T-helper 9 cell (primary cell): ENCODE measurements around the gene TTC24.
"Not testable (repeated sequence)": the region's sequence is repeated elsewhere in the genome, so short reads cannot be mapped to it uniquely, and the experiment has no call there.

ENCODE experiments used
- DNase-seq: peaks from one replicate; pipeline ENCODE4 v3.0.0-alpha.2; 2020
- total RNA-seq, 2 donors: gene quantifications; one replicate each; lab custom pipeline; 2026; lab: John Stamatoyannopoulos, UW

TTC24 gene
- total RNA-seq: 0.21 to 0.72 reads per million in 2 donors

DNA sequence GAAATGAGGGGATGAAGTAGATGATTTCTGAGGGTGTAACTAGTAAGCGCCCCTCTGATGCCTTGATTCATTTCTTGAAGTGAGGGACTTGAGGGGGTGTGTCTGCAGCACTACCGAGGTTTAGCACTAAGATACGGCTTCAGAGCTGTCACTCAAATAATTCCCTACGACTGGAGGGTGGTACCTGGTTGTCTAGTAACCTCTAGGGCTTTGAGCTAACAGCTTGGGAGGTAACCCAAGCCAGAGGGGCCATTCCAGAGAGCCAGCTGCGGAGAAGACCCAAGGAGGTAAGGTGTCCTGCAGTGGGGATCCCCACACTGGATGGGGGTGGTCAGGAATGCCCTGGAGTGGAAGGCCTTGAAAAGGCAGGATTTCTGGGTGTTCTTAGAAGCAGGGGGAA is at the start of gene TTC24:
TSS of gene TTC24 (plus strand) at position 252 of the 400 bp plus-strand sequence. CDS start 1,642 bp downstream, outside the sequence.
- no peak for DNase-seq

DNA sequence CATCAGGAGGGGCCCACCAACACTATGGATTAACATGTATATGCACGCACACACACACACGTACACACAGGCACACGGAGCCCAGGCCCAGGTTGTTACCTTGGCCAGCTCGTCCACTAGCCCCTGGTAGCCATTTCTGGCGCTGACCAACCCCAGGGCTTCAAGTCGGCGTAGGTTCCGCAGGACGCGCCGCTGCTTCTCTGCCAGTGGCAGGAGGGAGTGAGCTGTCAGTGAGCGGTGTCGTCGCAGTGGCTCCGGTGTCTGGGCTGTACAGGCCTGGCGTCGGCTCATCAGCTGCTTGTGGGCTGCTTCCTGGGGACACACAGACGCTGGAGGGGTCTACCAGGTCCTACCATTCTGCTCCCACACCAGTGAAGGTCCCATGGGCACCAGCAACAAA is 49.5 kb upstream of the TTC24 start:
- DNase-seq: no peak

DNA sequence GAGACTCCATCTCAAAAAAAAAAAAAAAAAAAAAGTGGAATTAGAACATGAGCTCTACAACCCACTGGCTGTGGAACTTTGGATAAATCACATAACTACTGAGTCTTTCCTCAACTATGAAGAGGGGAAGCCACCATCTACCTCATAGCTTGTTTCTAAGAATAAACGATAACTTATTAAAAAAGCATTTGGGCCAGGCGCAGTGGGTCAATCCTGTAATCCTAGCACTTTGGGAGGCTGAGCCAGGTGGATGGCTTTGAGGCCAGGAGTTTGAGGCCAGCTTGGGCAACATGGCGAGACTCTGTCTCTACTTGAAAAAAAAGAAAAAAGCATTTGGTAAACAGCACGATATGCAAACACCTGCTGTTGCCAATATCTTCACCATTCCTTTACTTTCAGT is 47.1 kb upstream of the TTC24 start:
- DNase-seq: no peak

DNA sequence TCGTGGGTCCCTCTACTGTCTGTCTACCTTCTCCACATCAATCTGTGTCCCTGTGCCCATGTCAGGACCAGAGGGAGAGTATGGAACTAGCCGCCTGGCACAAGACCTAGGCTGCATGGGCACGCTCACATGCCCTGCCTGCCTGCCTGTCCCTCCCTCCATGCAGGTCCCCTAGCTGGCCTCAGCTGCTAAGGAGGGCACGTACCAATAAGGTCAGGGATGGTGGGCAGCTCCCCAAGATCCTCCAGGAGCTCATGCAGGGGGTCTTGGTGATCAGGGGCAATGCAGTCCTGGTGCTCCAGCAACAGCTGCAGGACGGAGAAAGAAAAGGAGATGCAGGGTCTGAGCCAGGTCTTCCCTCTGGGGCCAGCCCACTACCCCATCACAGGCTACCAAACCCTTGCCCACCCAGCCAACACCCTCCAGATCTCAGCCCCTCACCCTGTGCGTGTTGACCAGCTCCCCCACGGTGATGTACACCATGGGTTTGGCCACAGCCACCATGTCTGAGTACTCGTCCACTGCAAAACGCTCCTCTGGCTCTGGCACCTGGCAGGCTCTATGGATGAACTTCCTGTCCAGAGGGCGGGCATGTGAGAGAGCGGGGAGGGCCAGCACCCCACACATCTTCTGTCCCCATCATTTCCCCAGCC is 45.8 kb upstream of the TTC24 start:
- no peak for DNase-seq

DNA sequence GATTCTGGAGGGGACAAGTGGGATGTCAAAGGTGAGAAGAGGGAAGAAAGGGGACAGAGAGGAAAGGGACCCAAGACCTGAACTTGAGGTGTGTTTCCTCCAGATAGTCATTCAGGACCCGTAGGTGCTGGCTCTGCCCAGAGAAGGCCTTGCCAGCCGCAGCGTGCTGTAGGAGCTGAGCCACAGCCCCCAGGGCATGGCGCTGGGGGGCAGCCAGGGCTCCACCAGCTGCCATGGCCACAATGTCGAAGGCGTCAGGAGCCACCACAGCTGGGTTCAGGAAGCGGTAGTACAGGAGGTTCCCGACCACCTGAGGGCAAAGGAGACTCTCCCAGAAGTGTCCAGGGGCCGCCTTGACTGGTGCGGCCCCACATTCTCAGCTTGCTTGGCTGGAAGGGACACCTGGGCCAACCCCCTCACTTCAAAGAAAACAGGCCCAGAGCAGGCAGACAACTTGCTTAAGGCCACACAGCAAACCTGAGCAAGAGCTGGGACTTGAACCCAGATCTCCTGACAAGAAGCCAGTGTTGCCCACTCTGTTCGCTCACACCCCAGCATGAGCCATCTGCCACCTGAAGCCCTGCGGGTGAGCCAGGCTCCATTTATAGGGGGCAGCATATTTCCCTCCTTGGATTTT is 45.0 kb upstream of the TTC24 start:
- DNase-seq: no peak

DNA sequence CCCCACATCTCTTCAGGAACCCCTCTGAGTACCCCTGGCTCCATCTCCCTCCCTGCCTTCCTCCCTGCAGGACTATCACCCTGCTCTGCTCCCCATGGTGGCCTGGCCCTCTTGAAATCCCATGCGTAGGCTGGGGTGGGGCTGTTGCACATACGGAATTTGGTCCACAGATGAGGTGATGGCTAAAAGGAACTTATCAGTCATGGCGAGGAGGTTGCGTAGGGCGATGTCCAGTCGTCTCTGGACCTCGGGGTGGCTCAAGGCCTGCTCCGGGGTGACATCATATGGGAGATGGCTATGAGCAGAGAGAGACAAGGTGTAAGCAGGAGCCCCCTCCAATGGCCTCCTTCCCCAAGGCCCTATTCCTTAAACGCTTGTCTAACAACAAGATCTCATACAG is 42.5 kb upstream of the TTC24 start:
- DNase-seq: no peak

DNA sequence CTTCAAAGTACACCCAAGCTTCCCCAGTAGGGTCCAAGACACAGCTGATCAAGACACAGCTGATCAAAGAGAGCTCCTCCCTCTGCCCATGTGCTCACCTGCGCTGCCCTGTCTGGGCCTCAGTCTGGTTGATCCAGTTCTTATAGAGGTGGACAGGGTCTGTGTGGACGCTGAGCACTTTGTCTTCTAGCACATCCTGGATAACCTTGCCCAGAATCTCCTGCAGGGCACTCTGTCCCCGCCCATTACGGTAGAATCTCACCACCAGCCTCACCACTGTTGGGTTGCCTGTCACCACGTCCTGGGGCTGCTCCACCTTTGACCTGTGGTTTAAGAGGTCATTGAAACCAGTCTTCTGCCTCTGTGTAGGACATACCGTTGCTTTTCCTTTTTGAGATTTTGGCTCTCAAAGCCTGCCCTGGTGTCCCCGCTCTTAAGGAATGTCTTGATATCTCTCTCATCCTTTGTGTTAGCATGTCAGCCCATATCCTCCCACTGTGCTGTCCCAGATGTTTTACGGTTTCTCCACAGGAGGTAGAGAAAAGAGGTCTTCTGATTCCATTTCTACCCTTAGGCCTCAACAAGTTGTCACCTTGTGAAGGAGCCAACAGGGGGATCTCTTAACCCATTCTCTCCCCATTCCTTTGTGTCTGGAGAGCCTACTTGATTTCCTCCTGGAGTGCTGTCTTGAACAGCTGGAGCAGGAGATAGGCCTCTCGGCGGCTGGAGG is 40.6 kb upstream of the TTC24 start:
- no peak for DNase-seq

DNA sequence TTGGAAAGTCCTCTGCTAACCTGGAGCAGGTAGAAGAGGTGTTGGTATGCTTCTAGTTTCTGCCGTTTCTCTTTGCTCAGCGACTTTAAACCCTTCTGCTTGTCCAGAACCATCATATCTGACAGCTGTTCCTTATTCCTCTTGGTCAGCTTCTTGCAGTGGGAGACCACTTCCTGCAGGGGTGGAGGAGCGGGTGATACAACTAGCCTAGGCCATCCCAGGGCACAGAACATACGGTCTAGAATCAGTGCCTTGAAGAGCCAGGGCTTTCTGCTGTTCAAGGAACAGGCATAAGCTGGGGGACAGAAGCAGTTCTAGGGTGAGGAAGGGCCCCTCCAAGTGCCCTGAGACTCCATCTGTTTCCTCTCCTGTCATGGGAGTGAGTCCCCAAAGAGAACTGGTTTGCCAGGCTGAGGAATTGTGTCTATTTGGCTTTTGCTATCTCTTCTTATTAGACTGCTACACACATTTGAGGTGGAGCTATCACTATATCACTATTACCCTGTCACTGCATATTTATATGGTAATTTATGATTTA is 39.6 kb upstream of the TTC24 start:
- DNase-seq: no peak

DNA sequence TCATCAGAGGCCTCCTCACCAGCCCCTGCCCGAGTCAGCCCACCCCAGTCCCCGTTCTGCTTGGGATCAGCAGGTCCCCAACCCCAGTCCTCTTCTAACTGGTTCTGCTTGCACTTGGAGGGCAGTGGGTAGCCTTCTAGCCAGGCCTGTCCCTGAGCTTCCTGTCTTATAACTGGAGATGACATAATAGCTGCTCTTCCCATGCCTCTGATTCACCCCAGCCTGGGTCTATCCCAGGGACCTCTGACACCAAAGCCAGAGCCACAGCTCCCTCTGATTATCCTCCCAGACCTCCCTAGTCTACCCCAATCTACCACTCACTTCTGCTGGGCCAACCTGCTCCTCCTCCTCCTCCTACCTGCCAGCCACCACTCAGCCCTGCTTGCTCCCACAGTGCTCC is 38.6 kb upstream of the TTC24 start:
- DNase-seq: no peak

DNA sequence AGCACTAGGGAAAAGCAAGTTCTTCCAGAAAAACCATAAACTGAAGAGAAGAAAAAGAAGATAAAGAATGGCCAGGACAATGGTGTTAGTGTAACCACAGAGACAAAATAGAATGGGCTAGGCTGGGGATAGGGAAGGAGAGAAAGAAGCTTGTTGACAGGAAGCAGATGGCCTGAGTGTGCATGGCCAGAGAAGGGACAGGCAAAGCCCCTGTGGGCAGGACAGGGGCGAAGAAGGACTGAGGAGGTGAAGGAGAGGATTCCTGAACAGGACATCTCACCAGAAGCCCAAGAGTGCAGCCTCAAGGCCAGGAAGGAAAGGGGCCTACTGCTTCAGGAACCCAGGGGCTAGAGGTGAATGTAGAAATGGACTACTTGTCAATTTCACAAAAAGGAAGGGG is 36.5 kb upstream of the TTC24 start:
- no peak for DNase-seq

DNA sequence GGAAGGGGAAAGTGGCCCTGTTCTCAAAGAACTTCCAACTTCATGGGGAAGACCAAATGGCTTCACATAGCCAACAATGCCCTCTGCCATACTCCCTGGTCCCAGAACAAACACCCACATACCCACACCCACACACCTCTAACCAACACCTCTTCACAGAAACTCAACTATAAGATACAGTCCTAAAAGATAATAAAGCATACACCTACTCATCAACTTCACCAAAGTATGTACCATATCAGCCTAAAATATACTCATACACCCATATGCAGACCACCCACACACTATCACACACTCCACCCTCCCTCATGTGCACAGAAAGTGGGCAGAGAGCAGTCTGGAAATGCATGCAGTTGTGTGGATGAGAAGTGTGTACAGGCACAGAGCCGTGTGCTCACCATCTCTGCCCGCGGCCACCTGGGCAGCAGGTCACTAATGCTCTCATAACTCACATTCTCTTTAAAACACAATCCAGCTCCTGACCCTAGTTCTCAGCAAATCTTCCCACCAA is 34.9 kb upstream of the TTC24 start:
- no peak for DNase-seq

DNA sequence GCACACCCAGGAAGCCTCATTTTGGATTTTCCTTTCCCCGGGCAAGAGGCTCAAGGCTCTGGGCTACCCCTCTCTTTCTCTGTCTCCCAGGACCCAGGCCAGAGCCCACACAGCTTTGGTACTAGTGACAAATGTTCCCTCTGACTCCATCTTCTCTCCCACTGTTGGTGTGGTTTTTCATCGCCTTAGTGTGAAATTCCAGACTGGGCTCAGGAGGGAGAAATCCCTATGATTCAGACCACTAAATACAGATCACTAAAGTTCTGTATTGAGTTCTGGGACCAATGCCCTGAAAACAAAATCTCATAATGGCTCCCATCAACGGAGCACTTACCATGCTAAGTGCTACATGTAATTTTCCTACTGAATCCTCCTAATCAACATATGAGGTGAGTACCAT is 33.3 kb upstream of the TTC24 start:
- no peak for DNase-seq

DNA sequence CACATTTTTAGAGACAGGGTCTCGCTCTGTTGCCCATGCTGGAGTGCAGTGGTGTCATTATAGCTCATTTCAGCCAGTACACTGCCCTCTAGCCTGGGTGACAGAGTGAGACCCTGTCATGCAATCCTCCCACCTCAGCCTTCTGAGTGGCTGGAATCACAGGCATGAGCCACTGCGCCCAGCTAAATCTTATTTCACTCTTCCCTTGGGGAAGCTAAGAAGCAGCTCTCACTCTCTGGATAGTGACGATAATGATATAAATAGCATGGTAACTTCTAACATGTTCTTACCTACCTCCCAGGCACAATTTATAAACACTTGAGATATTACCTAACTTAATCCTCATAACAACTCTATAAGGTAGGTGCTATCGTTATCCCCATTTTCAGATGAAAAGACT is 32.1 kb upstream of the TTC24 start:
- no peak for DNase-seq

DNA sequence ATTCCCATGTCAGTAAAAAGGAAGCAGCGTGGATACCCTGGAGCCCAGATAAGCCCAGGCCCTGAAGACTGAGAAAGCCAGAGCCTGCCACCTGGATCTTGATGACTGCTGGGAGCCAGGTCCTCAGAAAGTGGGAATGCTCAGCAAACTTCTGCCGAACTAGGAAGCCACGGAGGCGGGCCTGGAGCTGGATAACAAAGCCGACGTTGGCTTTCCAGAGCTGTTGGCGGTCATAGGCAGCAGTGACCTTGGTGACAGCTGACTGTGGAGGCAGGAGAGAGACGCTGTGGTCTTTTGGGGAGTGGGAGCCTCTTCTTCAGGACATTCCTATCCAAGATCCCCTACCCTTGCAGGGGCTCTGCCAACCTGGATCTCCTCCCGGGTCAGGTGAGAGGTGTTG is 31.5 kb upstream of the TTC24 start:
- no peak for DNase-seq

DNA sequence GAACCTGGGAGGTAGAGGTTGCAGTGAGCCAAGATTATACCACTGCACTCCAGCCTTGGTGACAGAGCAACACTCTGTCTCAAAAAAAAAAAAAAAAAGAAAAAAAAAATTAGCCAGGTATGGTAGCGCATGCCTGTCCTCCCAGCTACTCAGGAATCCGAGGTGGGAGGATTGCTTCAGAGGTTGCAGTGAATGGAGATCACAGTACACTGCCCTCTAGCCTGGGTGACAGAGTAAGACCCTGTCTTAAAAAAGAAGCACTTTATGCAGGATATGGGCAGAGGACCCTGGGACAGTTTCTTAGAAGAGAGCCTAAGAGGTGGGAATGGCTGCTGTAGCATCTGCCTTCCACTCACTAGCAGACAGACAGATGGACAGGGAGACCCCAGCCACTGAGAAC is 30.1 kb upstream of the TTC24 start:
- no peak for DNase-seq

DNA sequence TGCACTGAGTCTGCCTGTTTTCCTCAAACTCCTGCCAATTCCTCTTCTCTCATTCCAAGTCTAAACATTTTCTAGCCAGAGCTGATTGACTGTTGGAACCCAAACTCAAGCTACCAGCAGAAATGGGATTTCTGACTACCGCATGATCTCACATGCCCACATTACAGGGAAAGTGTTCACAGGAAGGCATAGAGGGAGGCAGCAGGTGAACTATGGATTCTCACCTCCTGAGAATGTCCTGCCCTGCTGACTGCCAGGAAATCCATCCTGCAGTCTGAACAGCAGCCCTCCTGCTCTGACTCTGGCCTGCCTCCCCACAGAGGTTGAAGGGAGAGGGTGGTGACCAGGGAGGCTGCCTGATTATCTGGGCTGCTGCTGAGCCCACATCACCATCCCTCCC is 29.7 kb upstream of the TTC24 start:
- DNase-seq: no peak

DNA sequence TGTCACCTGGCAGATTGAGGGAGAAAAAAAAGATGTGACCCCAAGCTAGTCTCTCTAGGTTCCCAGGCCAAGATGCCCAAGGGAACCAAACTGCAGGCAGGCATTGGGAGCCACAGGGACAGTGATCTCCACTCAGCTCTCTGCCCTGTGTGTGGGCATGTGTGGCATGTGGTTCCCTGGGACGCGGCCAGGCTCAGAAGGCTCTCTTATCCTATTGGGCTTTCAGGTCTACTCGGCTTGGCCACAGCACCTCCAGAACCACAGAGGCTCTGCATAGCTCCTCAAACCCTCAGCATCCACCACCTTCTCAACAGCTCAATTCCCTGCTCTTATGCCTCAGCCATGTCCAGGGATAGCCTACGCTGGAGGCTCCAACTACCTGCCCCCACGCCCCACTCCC is 29.2 kb upstream of the TTC24 start:
- no peak for DNase-seq

DNA sequence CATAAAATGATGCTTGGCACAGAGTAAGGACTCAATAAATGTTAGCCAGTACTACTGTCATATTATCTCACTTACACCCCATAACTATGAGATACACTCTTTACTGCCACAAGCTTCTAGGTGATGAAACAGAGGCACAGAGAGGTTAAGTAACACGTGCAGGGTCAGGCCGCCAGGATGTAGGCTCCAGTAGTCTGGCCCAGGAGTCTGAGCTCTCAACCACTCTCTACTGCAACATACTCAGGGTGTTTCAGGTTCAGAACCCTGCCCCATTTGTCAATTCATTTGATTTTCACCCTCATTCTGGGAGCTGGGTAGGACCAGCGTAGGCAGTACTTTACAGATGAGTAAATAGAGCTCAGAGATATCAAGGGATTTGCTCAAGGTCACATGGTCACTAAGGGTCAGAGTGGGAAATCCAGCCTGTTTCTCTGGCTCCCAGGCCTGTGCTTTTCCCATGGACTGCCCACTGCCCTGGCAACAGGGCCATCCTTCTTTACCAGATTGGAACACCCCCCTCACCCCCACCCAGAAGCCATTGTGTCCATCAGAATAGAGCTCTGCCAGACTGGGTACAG is 28.4 kb upstream of the TTC24 start:
- no peak for DNase-seq

DNA sequence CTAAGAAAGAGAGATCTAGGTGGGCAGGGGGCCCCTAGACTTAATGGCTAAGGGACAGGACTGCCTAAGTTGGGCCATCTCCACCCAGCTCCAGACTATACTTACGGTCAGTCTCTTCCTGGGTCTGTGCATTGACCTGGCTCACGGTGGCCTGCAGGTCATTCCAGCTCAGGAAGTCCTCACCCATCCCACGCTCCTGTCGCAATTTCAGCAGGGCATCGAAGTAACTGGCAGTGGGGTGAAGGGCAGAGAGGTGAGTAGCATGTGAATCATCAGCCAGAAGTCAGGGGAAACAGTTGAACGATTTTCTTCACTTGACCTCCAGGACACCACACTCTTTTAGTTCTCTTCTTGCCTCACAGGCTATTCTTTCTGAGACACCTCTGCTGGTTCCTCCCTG is 27.7 kb upstream of the TTC24 start:
- no peak for DNase-seq

DNA sequence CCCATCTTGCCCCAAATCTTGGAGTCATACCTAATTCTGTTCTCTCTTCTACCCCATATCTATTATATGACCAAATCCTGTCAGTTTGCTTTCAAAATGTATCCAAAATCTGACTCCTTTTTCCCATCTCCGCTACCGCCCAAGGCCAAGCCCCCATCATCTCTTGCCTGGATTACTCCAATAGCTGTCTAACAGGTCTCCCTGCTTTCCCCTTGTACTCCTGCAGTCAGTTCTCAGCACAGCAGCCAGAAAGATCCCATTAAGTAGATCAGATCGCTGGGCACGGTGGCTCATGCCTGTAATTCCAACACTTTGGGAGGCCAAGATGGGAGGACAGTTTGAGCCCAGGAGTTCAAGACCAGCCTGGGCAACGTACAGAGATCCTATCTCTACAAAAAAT is 27.0 kb upstream of the TTC24 start:
- DNase-seq: no peak

DNA sequence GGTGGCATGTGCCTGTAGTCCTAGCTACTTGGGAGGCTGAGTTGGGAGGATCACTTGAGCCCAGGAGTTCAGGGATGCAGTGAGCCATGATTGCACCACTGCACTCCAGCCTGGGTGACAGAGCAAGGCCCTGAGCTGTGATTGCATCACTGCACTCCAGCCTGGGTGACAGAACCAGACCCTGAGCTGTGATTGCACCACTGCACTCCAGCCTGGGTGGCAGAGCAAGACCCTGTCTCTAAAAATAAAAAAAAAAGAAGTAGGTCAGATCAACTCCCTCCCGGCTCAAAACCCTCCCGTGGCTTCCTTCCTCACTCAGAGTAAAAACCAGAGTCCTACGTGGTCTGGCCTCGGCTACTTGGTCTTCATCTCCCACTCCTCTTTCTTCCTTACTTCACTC is 26.6 kb upstream of the TTC24 start:
- DNase-seq: not testable (repeated sequence)

DNA sequence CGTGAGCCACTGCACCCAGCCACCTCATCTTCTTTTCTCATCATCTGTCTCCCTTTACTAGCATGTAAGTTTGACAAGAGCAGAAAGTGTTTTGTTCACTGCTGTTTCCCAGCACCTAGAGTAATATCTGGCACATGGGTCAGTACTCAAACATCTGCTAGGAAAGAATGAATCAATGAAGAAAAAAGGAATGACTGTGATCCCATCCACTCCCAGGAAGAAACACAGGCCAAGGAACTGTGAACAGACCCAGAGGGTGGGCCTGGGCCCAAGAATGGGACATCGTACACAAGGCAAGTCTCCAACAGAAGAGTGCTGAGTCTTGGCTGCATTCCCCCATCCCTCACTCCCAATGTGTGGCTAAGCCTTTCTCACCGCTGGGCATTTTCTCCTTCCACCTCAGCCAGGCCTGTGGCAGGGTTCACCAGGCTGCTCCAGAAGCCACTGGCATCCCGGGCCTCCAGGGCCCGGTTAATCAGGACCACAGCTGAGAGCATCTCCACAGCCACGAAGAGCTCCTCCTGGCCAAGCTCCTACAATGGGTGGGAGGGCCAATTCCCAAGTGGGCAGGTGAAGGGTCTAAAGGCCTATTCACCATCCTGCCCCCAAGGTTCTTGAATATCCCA is 25.6 kb upstream of the TTC24 start:
- no peak for DNase-seq

DNA sequence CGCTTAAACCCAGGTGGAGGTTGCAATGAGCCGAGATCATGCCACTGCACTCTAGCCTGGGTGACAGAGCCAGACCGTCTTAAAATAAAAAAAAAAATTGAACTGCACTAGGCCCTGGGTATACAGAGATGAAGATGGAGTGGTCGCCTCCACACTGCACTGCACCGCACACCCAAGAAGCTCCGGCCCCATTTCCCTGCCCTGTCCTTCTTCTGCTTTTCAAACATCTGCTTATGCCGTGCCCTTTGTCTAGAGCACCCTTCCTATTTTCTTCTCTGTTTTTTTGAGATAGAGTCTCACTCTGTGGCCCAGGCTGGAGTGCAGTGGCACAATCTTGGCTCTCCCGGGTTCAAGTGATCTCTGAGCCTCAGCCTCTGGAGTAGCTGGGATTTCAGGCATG is 24.6 kb upstream of the TTC24 start:
- no peak for DNase-seq
